G401 (cell line): Measurements from ENCODE around the gene DUSP18. TPM values are rescaled to one million over a fixed set of nuclear protein-coding genes. Genes with fewer than 3 reads are reported as not detected.
"Not testable (repeated sequence)": the region's sequence is repeated elsewhere in the genome, so short reads cannot be mapped to it uniquely, and the experiment has no call there.

Experiments used
- DNase-seq: peaks from one replicate; pipeline ENCODE4 v3.0.0-alpha.2; 2015; ENCODE audit warnings: low spot score
- in situ Hi-C: cut with HindIII; loops from 2 replicates; pipeline ENCODE4 v1.10.0; 2016; ENCODE audit warnings: low sequenced_read_pairs, mixed read lengths
- total RNA-seq: library from RNA; depleted of rRNA; stranded (reverse); fragments of >200 nt; shearing (Covaris generic); gene quantifications from 2 replicates; pipeline ENCODE4 v1.2.3, GENCODE V29; 2014

DUSP18 gene
- total RNA-seq, 1 experiment from 2014 or later: 4.5 TPM

- DNase-seq: no peak
- in situ Hi-C loops: no loop called here
Observed at GRCh38 chr22:30646518-30647160, 21.0 kb downstream of the DUSP18 start.

- in situ Hi-C loops: no loop called here
- peak; percentile 16 for DNase-seq
Observed at GRCh38 chr22:30643055-30643875, 24.4 kb downstream of the DUSP18 start.

- in situ Hi-C loops: no loop called here
- DNase-seq: no peak
Observed at GRCh38 chr22:30640839-30641430, 26.7 kb downstream of the DUSP18 start.

- DNase-seq: no peak
- in situ Hi-C loops: no loop called here
Observed at GRCh38 chr22:30640361-30640760, 27.3 kb downstream of the DUSP18 start.

GRCh38 chr22:30637701-30638114 lies 30.0 kb downstream of the DUSP18 start:
- DNase-seq: no peak
- in situ Hi-C loops: no loop called here

- DNase-seq: peak; percentile 33
Observed at GRCh38 chr22:30636226-30637077, 31.2 kb downstream of the DUSP18 start.

GRCh38 chr22:30635273-30636225 lies 32.1 kb downstream of the DUSP18 start, which contains the start of gene SLC35E4:
TSS of gene SLC35E4 (plus strand) at chr22:30635781. CDS start at chr22:30636451, 670 bp downstream.
- in situ Hi-C loops: no loop called here
- peak; percentile 91 for DNase-seq

More at GRCh38 chr22:30636226-30637077, 31.2 kb downstream of the DUSP18 start:
- in situ Hi-C loops: no loop called here

- peak; percentile 94 for DNase-seq
- in situ Hi-C loops: no loop called here
Observed at GRCh38 chr22:30634471-30635233, 33.0 kb downstream of the DUSP18 start.

- DNase-seq, in situ Hi-C loops: not testable (repeated sequence)
Observed at GRCh38 chr22:30631469-30631868, 36.2 kb downstream of the DUSP18 start.

GRCh38 chr22:30628491-30628890 lies 39.2 kb downstream of the DUSP18 start:
- DNase-seq: no peak
- in situ Hi-C loops: no loop called here

GRCh38 chr22:30627471-30627870 lies 40.2 kb downstream of the DUSP18 start:
- in situ Hi-C loops: no loop called here
- no peak for DNase-seq

- DNase-seq: no peak
- in situ Hi-C loops: no loop called here
Observed at GRCh38 chr22:30626413-30626812, 41.3 kb downstream of the DUSP18 start.

- in situ Hi-C loops, DNase-seq: not testable (repeated sequence)
Observed at GRCh38 chr22:30619909-30620308, 47.8 kb downstream of the DUSP18 start.

GRCh38 chr22:30617819-30618218 lies 49.9 kb downstream of the DUSP18 start:
- no peak for DNase-seq
- in situ Hi-C loops: no loop called here

GRCh38 chr22:30615543-30615954 lies 52.1 kb downstream of the DUSP18 start:
- DNase-seq: no peak
- in situ Hi-C loops: no loop called here

GRCh38 chr22:30614879-30615278 lies 52.8 kb downstream of the DUSP18 start:
- in situ Hi-C loops: no loop called here
- DNase-seq: no peak

- no peak for DNase-seq
Observed at GRCh38 chr22:30614268-30614667, 53.4 kb downstream of the DUSP18 start.

More at GRCh38 chr22:30614268-30614667, 53.4 kb downstream of the DUSP18 start:
- in situ Hi-C loops: no loop called here
